ENCODE data around the gene GATA5.

Gene GATA5

DNA sequence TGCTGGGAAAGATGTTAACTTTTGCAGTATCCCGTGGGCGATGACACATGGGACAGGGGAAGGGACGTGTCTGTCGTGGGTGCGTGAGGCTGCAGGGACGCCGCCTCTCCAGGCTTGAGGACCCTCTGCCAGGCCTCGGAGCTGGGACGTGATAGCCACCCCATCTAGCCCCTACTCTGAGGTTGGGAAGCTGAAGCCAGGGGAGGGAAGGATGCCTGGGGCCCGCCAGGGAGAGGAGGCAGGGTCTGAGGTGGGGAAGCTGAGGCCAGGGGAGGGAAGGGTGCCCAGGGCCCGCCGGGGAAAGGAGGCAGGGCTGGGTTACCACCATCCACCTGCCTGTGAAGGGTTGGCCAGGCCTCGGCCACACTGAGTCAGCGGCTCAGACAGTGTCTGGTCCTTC, 38.2 kb upstream of the GATA5 start:
- Histone ChIP-seq H4K91ac (ENCODE audit: low read length) (no peak overlapping the region), H3K9me3 (ENCODE audit: control insufficient read depth, low read length) (no peaks in the 10 kb centered on the region), H3K79me1 (replicated peaks; ENCODE audit: low read length, poor library complexity, severe bottlenecking) (no peaks in the 10 kb centered on the region), H3K4me1 (ENCODE audit: control insufficient read depth, insufficient read depth, low read depth, low read length) (peaks cover 2% of the 10 kb centered on the region), H2BK120ac (ENCODE audit: low read depth, low read length) (no peak overlapping the region), H3K27me3 (ENCODE audit: control insufficient read depth in 1 of 2, insufficient read depth in 1 of 2, low read length in 2 of 2) (peaks cover 18 to 74% of the 10 kb centered on the region in 2 experiments), H3K9ac (ENCODE audit: low read length) (no peak overlapping the region), H2AFZ (ENCODE audit: low read depth, low read length) (no peak overlapping the region), H3K36me3 (ENCODE audit: control insufficient read depth in 1 of 2, insufficient read depth in 2 of 2, low read depth in 1 of 2, low read length in 2 of 2) (no peaks in the 10 kb centered on the region), H2AK5ac (ENCODE audit: low read length, severe bottlenecking) (no peak overlapping the region), H3K27ac (ENCODE audit: low read length, poor library complexity, severe bottlenecking) (no peak overlapping the region), H3K4me3 (ENCODE audit: insufficient read depth in 1 of 2, low read depth in 1 of 2, low read length in 2 of 2) (no peak overlapping the region), H2BK15ac (ENCODE audit: low read depth, poor library complexity, severe bottlenecking) (no peak overlapping the region), H3K23ac (ENCODE audit: low read length in 2 of 2) (no peak overlapping the region), H3K4me2 (ENCODE audit: low read length, poor library complexity, severe bottlenecking) (no peak overlapping the region), H3K4ac (ENCODE audit: low read depth in 1 of 2, low read length in 2 of 2) (no peak overlapping the region), H4K8ac (ENCODE audit: low read length) (no peak overlapping the region), H2BK5ac (ENCODE audit: low read depth, low read length, poor library complexity, severe bottlenecking) (no peak overlapping the region), H2BK12ac (ENCODE audit: low read length in 2 of 2) (no peak overlapping the region), H3K18ac (ENCODE audit: low read depth in 1 of 2, low read length in 2 of 2) (no peak overlapping the region), H3K14ac (ENCODE audit: low read length in 2 of 2) (no peak overlapping the region)
- WGBS, result 82% methylated on average over 14 of the region's 14 CpGs
- no peak for DNase-seq

DNA sequence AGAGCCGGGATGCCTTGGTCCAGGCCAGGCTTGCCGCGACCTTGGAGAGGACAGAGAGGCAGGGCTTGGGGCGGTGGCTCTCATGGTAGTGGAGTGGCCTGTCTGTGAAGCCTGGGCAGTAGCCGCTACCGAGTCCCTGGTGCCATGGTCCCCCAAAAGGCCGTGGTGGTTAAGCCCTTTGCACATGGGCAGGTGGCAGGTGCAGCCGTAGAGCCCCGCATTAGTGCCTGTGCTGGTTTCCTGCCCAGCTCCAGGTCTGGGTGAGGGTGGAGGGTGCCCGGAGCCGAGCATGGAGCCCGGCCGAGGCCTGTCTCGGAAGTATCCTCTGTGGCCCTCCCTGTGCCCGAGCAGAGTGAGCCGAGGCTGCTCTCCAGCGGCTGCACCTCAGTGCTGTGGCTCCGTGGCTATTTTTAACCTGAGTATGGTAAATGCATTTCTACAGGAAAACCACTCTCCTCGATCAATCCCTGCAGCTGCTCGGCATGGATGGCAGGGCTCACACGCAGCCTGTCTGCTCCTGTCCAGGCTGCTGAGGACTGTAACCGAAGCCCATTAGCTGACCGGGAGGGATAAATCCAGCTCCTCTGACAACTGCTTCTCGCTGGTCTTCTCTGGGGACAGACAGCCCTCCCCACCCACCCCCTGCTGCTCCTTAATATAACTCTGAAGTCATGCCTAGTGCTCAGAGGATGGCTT, 36.3 kb upstream of the GATA5 start:
- Histone ChIP-seq H2AFZ (ENCODE audit: low read depth, low read length) (no peak overlapping the region), H3K79me1 (replicated peaks; ENCODE audit: low read length, poor library complexity, severe bottlenecking) (no peaks in the 10 kb centered on the region), H2BK120ac (ENCODE audit: low read depth, low read length) (no peak overlapping the region), H3K36me3 (ENCODE audit: control insufficient read depth in 1 of 2, insufficient read depth in 2 of 2, low read depth in 1 of 2, low read length in 2 of 2) (no peaks in the 10 kb centered on the region), H3K27me3 (ENCODE audit: control insufficient read depth in 1 of 2, insufficient read depth in 1 of 2, low read length in 2 of 2) (peaks cover 18 to 69% of the 10 kb centered on the region in 2 experiments), H4K8ac (ENCODE audit: low read length) (no peak overlapping the region), H3K27ac (ENCODE audit: low read length, poor library complexity, severe bottlenecking) (no peak overlapping the region), H3K9ac (ENCODE audit: low read length) (no peak overlapping the region), H3K4me1 (ENCODE audit: control insufficient read depth, insufficient read depth, low read depth, low read length) (peaks cover 2% of the 10 kb centered on the region), H4K91ac (ENCODE audit: low read length) (no peak overlapping the region), H2AK5ac (ENCODE audit: low read length, severe bottlenecking) (no peak overlapping the region), H2BK15ac (ENCODE audit: low read depth, poor library complexity, severe bottlenecking) (no peak overlapping the region), H3K14ac (ENCODE audit: low read length in 2 of 2) (no peak overlapping the region), H3K4ac (ENCODE audit: low read depth in 1 of 2, low read length in 2 of 2) (no peak overlapping the region), H2BK5ac (ENCODE audit: low read depth, low read length, poor library complexity, severe bottlenecking) (no peak overlapping the region), H2BK12ac (ENCODE audit: low read length in 2 of 2) (no peak overlapping the region), H3K23ac (ENCODE audit: low read length in 2 of 2) (no peak overlapping the region), H3K9me3 (ENCODE audit: control insufficient read depth, low read length) (no peaks in the 10 kb centered on the region), H3K4me2 (ENCODE audit: low read length, poor library complexity, severe bottlenecking) (no peak overlapping the region), H3K18ac (ENCODE audit: low read depth in 1 of 2, low read length in 2 of 2) (no peak overlapping the region), H3K4me3 (ENCODE audit: insufficient read depth in 1 of 2, low read depth in 1 of 2, low read length in 2 of 2) (no peak overlapping the region)
- 78% methylated on average over 23 of the region's 24 CpGs for WGBS
- DNase-seq, result no peak

DNA sequence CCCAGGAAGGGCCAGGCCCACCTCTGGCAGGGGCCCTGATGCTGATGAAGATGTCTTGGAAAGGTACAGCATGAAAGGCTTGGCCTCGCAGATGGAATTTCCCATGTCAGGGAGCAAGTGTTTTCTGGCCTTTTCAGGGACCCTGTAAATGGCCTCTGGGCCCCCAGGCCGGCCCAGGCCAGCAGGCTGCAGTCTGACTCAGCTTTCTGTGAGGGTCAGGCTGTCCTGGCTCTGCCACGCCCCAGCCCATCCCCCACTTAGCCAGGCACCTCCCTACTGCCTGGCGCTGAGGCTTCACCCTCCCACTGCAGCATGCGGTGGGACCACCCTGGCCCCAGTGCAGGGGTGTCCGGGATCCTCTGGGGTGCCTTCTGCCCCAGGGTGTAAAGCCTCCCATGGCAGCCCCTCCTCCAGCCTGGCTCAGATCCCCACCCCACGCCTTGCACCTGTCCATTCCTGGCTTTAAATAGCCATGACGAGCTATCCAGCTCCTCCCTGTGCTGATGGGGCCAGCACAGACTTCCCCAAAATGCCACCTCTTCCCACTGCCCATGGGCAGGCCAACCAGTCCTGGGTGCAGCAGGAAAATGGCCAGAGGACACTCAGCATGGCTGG, 35.6 kb upstream of the GATA5 start:
- no peak overlapping the region for H3K23ac ChIP-seq (ENCODE audit: low read length in 2 of 2)

DNA sequence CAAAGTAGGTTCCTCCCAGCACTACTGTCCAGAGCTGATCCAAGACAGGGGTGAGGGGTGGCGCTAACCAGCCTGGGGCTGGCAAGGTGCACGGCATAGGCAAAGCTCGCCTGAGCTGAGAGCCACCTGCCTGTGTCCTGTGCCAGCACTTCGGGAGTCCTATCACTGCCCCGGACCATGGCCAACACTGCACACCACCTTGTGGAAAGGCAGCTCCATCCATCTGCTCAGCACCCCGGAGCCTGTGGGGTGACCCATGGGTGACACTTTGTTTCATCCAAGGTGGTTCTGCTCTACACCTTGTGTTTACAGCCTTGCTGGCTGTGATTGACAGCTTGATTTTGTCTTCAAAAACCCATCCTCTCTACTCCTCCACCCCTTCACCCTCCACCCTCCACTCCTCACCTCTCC, 32.9 kb upstream of the GATA5 start:
- Histone ChIP-seq H3K4me3 (ENCODE audit: insufficient read depth in 1 of 2, low read depth in 1 of 2, low read length in 2 of 2) (no peak overlapping the region), H3K27ac (ENCODE audit: low read length, poor library complexity, severe bottlenecking) (no peak overlapping the region), H3K9me3 (ENCODE audit: control insufficient read depth, low read length) (no peaks in the 10 kb centered on the region), H2BK12ac (ENCODE audit: low read length in 2 of 2) (no peak overlapping the region), H3K18ac (ENCODE audit: low read depth in 1 of 2, low read length in 2 of 2) (no peak overlapping the region), H2BK120ac (ENCODE audit: low read depth, low read length) (no peak overlapping the region), H3K14ac (ENCODE audit: low read length in 2 of 2) (no peak overlapping the region), H2BK5ac (ENCODE audit: low read depth, low read length, poor library complexity, severe bottlenecking) (no peak overlapping the region), H4K91ac (ENCODE audit: low read length) (no peak overlapping the region), H2BK15ac (ENCODE audit: low read depth, poor library complexity, severe bottlenecking) (no peak overlapping the region), H3K9ac (ENCODE audit: low read length) (no peak overlapping the region), H2AFZ (ENCODE audit: low read depth, low read length) (no peak overlapping the region), H3K4me2 (ENCODE audit: low read length, poor library complexity, severe bottlenecking) (no peak overlapping the region), H4K8ac (ENCODE audit: low read length) (no peak overlapping the region), H3K36me3 (ENCODE audit: control insufficient read depth in 1 of 2, insufficient read depth in 2 of 2, low read depth in 1 of 2, low read length in 2 of 2) (no peaks in the 10 kb centered on the region), H3K4ac (ENCODE audit: low read depth in 1 of 2, low read length in 2 of 2) (no peak overlapping the region), H3K79me1 (replicated peaks; ENCODE audit: low read length, poor library complexity, severe bottlenecking) (no peaks in the 10 kb centered on the region), H2AK5ac (ENCODE audit: low read length, severe bottlenecking) (no peak overlapping the region), H3K4me1 (ENCODE audit: control insufficient read depth, insufficient read depth, low read depth, low read length) (peaks cover 2% of the 10 kb centered on the region), H3K23ac (ENCODE audit: low read length in 2 of 2) (no peak overlapping the region), H3K27me3 (ENCODE audit: control insufficient read depth in 1 of 2, insufficient read depth in 1 of 2, low read length in 2 of 2) (peaks cover 13 to 46% of the 10 kb centered on the region in 2 experiments)
- no peak for DNase-seq
- 89% methylated on average over 6 of the region's 6 CpGs for WGBS

More for the DNA sequence above, 35.6 kb upstream of the GATA5 start:
- peaks cover 18 to 62% of the 10 kb centered on the region in 2 experiments for H3K27me3 ChIP-seq (ENCODE audit: control insufficient read depth in 1 of 2, insufficient read depth in 1 of 2, low read length in 2 of 2)
- peaks cover 2% of the 10 kb centered on the region for H3K4me1 ChIP-seq (ENCODE audit: control insufficient read depth, insufficient read depth, low read depth, low read length)
- no peak for DNase-seq
- no peak overlapping the region for H3K18ac ChIP-seq (ENCODE audit: low read depth in 1 of 2, low read length in 2 of 2)
- no peak overlapping the region for H4K8ac ChIP-seq (ENCODE audit: low read length)
- H3K36me3 ChIP-seq (ENCODE audit: control insufficient read depth in 1 of 2, insufficient read depth in 2 of 2, low read depth in 1 of 2, low read length in 2 of 2), result no peaks in the 10 kb centered on the region
- 75% methylated on average over 8 of the region's 8 CpGs for WGBS
- H2BK5ac ChIP-seq (ENCODE audit: low read depth, low read length, poor library complexity, severe bottlenecking), result no peak overlapping the region
- H3K4ac ChIP-seq (ENCODE audit: low read depth in 1 of 2, low read length in 2 of 2), result no peak overlapping the region
- no peak overlapping the region for H2AFZ ChIP-seq (ENCODE audit: low read depth, low read length)
- no peak overlapping the region for H3K27ac ChIP-seq (ENCODE audit: low read length, poor library complexity, severe bottlenecking)
- H2BK12ac ChIP-seq (ENCODE audit: low read length in 2 of 2), result no peak overlapping the region
- H3K4me2 ChIP-seq (ENCODE audit: low read length, poor library complexity, severe bottlenecking), result no peak overlapping the region
- no peak overlapping the region for H3K9ac ChIP-seq (ENCODE audit: low read length)
- H3K4me3 ChIP-seq (ENCODE audit: insufficient read depth in 1 of 2, low read depth in 1 of 2, low read length in 2 of 2), result no peak overlapping the region
- H2BK15ac ChIP-seq (ENCODE audit: low read depth, poor library complexity, severe bottlenecking), result no peak overlapping the region
- no peaks in the 10 kb centered on the region for H3K79me1 ChIP-seq (replicated peaks; ENCODE audit: low read length, poor library complexity, severe bottlenecking)
- H3K9me3 ChIP-seq (ENCODE audit: control insufficient read depth, low read length), result no peaks in the 10 kb centered on the region
- no peak overlapping the region for H3K14ac ChIP-seq (ENCODE audit: low read length in 2 of 2)
- H4K91ac ChIP-seq (ENCODE audit: low read length), result no peak overlapping the region
- H2BK120ac ChIP-seq (ENCODE audit: low read depth, low read length), result no peak overlapping the region
- no peak overlapping the region for H2AK5ac ChIP-seq (ENCODE audit: low read length, severe bottlenecking)
